HCT116 (cell line): Measurements from ENCODE around the gene WASHC2A. TPM values are rescaled to one million over a fixed set of nuclear protein-coding genes. Genes with fewer than 3 reads are reported as not detected.
"Not testable (repeated sequence)": the region's sequence is repeated elsewhere in the genome, so short reads cannot be mapped to it uniquely, and the experiment has no call there.

ENCODE experiments used
- ATAC-seq: fragments of 200-7000 bp; cut with Tn5 transposase; 2 replicates; pipeline ENCODE4 v1.9.1; 2020; ENCODE audit warnings: mild to moderate bottlenecking, moderate library complexity
- BruUV-seq: library from RNA; stranded (reverse); fragments of 400-500 nt; replicated peaks from 2 replicates; lab custom pipeline; 2021; lab: Mats Ljungman, UMichigan
- CTCF ChIA-PET: fragments of 300-600 bp; sonication (Branson Sonifier 250); formaldehyde crosslinking; loops from one replicate; lab custom pipeline; 2021; ENCODE audit warnings: antibody characterized with exemption; lab: Charles Lee
- POLR2A ChIA-PET: fragments of 300-600, 350-600 bp; sonication (Branson Sonifier 250); formaldehyde crosslinking; loops from one replicate; lab custom pipeline; 2021; ENCODE audit warnings: antibody characterized with exemption; lab: Charles Lee
- RAD21 ChIA-PET, 2 experiments: fragments of 300-600 bp; sonication (Branson Sonifier 250); formaldehyde crosslinking; loops; one replicate each; lab custom pipeline; 2023; ENCODE audit warnings: low total read pairs in 2 of 2; ENCODE audit not compliant: uncharacterized antibody in 2 of 2, unreplicated experiment in 2 of 2, low non-redundant PET in 1 of 2; lab: Charles Lee
- DNase-seq: peaks from one replicate; pipeline ENCODE4 v3.0.0-alpha.2; 2010; ENCODE audit warnings: low read depth, low spot score
- H2AFZ ChIP-seq: fragments of 200-600 bp; shearing (Covaris generic), sonication (generic); 2 replicates; pipeline ENCODE4 v1.6.1; 2017; ENCODE audit warnings: low read depth, mixed run types, mixed read lengths, antibody characterized with exemption, low read length; ENCODE audit not compliant: poor library complexity, severe bottlenecking
- H3K27ac ChIP-seq: 2 replicates; pipeline ENCODE4 v1.5.1; 2012; ENCODE audit warnings: low read depth, low read length
- H3K27me3 ChIP-seq: fragments of 200-600 bp; sonication (generic); 2 replicates; pipeline ENCODE4 v1.6.1; 2016; ENCODE audit warnings: mixed run types, low read length, mixed read lengths; ENCODE audit not compliant: insufficient read depth
- H3K36me3 ChIP-seq, 2 experiments: fragments of 200-500 bp in 1 of 2; fragments of 200-600 bp in 1 of 2; sonication (Bioruptor generic) in 1 of 2; sonication (generic) in 1 of 2; 2 replicates each; pipeline versions ENCODE4 v1.5.1 to v1.6.1; 2014 to 2016; ENCODE audit warnings: low read length in 2 of 2, inconsistent platforms in 1 of 2, mixed read lengths in 1 of 2, mixed run types in 1 of 2; ENCODE audit not compliant: insufficient read depth in 2 of 2, control insufficient read depth in 1 of 2
- H3K4me1 ChIP-seq, 2 experiments: fragments of 200-600 bp in 1 of 2; sonication (generic) in 1 of 2; 2 replicates each; pipeline versions ENCODE4 v1.5.1 to v1.6.1; 2012 to 2017; ENCODE audit warnings: low read length in 2 of 2, inconsistent platforms in 1 of 2, mild to moderate bottlenecking in 1 of 2, mixed read lengths in 1 of 2, mixed run types in 1 of 2, moderate library complexity in 1 of 2; ENCODE audit not compliant: insufficient read depth in 2 of 2, control insufficient read depth in 1 of 2
- H3K4me2 ChIP-seq: fragments of 200-600 bp; sonication (generic); 2 replicates; pipeline ENCODE4 v1.6.1; 2017; ENCODE audit warnings: mixed run types, low read length, mixed read lengths
- H3K4me3 ChIP-seq, 2 experiments: fragments of 200-600 bp in 1 of 2; sonication (generic) in 1 of 2; replicated peaks in 1 of 2; 2 replicates each; pipeline ENCODE4 v1.5.1; 2011 to 2016; ENCODE audit warnings: low read length in 2 of 2, control low read depth in 1 of 2, low read depth in 1 of 2, mild to moderate bottlenecking in 1 of 2, mixed read lengths in 1 of 2, mixed run types in 1 of 2
- H3K79me2 ChIP-seq: fragments of 200-600 bp; sonication (generic); 2 replicates; pipeline ENCODE4 v1.6.1; 2017; ENCODE audit warnings: mild to moderate bottlenecking, mixed run types, low read length, moderate library complexity, mixed read lengths; ENCODE audit not compliant: insufficient read depth
- H3K9ac ChIP-seq: fragments of 200-600 bp; sonication (generic); 2 replicates; pipeline ENCODE4 v1.6.1; 2016; ENCODE audit warnings: low read length, mixed read lengths
- H3K9me2 ChIP-seq: fragments of 200-600 bp; sonication (generic), shearing (Covaris generic); 2 replicates; pipeline ENCODE4 v1.6.1; 2017; ENCODE audit warnings: mixed run types, mild to moderate bottlenecking, moderate library complexity; ENCODE audit not compliant: insufficient read depth
- H3K9me3 ChIP-seq, 2 experiments: fragments of 200-500 bp in 1 of 2; fragments of 200-600 bp in 1 of 2; sonication (Bioruptor generic) in 1 of 2; sonication (generic) in 1 of 2; 2 replicates each; pipeline ENCODE4 v1.6.1; 2014 to 2017; ENCODE audit warnings: low read length in 2 of 2, mixed read lengths in 2 of 2, inconsistent platforms in 1 of 2, low read depth in 1 of 2, mild to moderate bottlenecking in 1 of 2, mixed run types in 1 of 2, moderate library complexity in 1 of 2; ENCODE audit not compliant: control insufficient read depth in 1 of 2, insufficient read depth in 1 of 2
- H4K20me1 ChIP-seq: fragments of 200-600 bp; sonication (generic), shearing (Covaris generic); 2 replicates; pipeline ENCODE4 v1.6.1; 2017; ENCODE audit warnings: mixed run types, mild to moderate bottlenecking, moderate library complexity; ENCODE audit not compliant: insufficient read depth
- intact Hi-C: fragments of 100-400 bp; cut with micrococcal nuclease; formaldehyde crosslinking; loops from 2 replicates; pipeline ENCODE4 v1.10.0; 2022
- total RNA-seq: library from RNA; stranded (reverse); gene quantifications from one replicate; pipeline ENCODE4 v1.2.1, GENCODE V29; 2021; ENCODE audit not compliant: unreplicated experiment

Gene WASHC2A
- total RNA-seq, 1 experiment from 2014 or later = 19.2 TPM

GRCh38 chr10:50095402-50095801 lies 27.6 kb downstream of the WASHC2A start:
- H3K79me2 ChIP-seq, RAD21 ChIA-PET, H3K36me3 ChIP-seq, H3K27me3 ChIP-seq, intact Hi-C loops, CTCF ChIA-PET, H2AFZ ChIP-seq, H3K9me3 ChIP-seq, H3K27ac ChIP-seq, H4K20me1 ChIP-seq, BruUV-seq, H3K9ac ChIP-seq, H3K4me2 ChIP-seq, ATAC-seq, H3K9me2 ChIP-seq, H3K4me3 ChIP-seq, POLR2A ChIA-PET, DNase-seq, H3K4me1 ChIP-seq: not testable (repeated sequence)

- BruUV-seq, H3K9me2 ChIP-seq, ATAC-seq, POLR2A ChIA-PET, H3K27me3 ChIP-seq, RAD21 ChIA-PET, H3K79me2 ChIP-seq, H3K9me3 ChIP-seq, H3K27ac ChIP-seq, H3K4me2 ChIP-seq, DNase-seq, H2AFZ ChIP-seq, H3K36me3 ChIP-seq, H4K20me1 ChIP-seq, CTCF ChIA-PET, H3K9ac ChIP-seq, H3K4me1 ChIP-seq, intact Hi-C loops, H3K4me3 ChIP-seq: not testable (repeated sequence)
These were observed 29.0 kb downstream of the WASHC2A start for GRCh38 chr10:50096722-50097121.

- DNase-seq, POLR2A ChIA-PET, BruUV-seq, H3K9me3 ChIP-seq, RAD21 ChIA-PET, H3K4me3 ChIP-seq, H3K9me2 ChIP-seq, H3K79me2 ChIP-seq, CTCF ChIA-PET, H3K27me3 ChIP-seq, H3K4me1 ChIP-seq, ATAC-seq, H3K27ac ChIP-seq, H3K36me3 ChIP-seq, intact Hi-C loops, H3K4me2 ChIP-seq, H3K9ac ChIP-seq, H2AFZ ChIP-seq, H4K20me1 ChIP-seq: not testable (repeated sequence)
These were observed 30.9 kb downstream of the WASHC2A start for GRCh38 chr10:50098645-50099044.

GRCh38 chr10:50101139-50101582 lies 33.4 kb downstream of the WASHC2A start:
- H3K27me3 ChIP-seq, H3K79me2 ChIP-seq, H3K36me3 ChIP-seq, H3K4me1 ChIP-seq, H4K20me1 ChIP-seq, H2AFZ ChIP-seq, DNase-seq, BruUV-seq, H3K27ac ChIP-seq, RAD21 ChIA-PET, H3K9ac ChIP-seq, intact Hi-C loops, CTCF ChIA-PET, H3K9me3 ChIP-seq, ATAC-seq, H3K4me2 ChIP-seq, H3K9me2 ChIP-seq, POLR2A ChIA-PET, H3K4me3 ChIP-seq: not testable (repeated sequence)
